Activated CD8-positive, alpha-beta T cell treated with anti-CD3 and anti-CD28 coated beads for 36 hours (primary cell): ENCODE measurements around the gene MRPL49. TPM values are rescaled to one million over a fixed set of nuclear protein-coding genes. Genes with fewer than 3 reads are reported as not detected.

Experiments
- ATAC-seq: fragments of 200-7000 bp; cut with Tn5 transposase; one replicate; pipeline ENCODE4 v1.10.0; 2021; ENCODE audit warnings: mild to moderate bottlenecking, moderate library complexity
- CTCF ChIA-PET: fragments of 350-600 bp; sonication (Branson Sonifier 250); formaldehyde crosslinking; loops from one replicate; lab custom pipeline; 2021; ENCODE audit warnings: antibody characterized with exemption; lab: Charles Lee
- POLR2A ChIA-PET: fragments of 350-600 bp; sonication (Branson Sonifier 250); formaldehyde crosslinking; loops from one replicate; lab custom pipeline; 2021; ENCODE audit warnings: antibody characterized with exemption; lab: Charles Lee
- DNase-seq: peaks from one replicate; pipeline ENCODE4 v3.0.0-alpha.2; 2020
- H3K27ac Mint-ChIP-seq: one replicate; pipeline ENCODE4 v1.8.0; 2021; ENCODE audit warnings: mild to moderate bottlenecking, mixed read lengths
- H3K27me3 Mint-ChIP-seq: one replicate; pipeline ENCODE4 v1.8.0; 2021; ENCODE audit warnings: mixed read lengths
- H3K36me3 Mint-ChIP-seq: one replicate; pipeline ENCODE4 v1.8.0; 2021; ENCODE audit warnings: low read depth, mixed read lengths
- H3K4me1 Mint-ChIP-seq: one replicate; pipeline ENCODE4 v1.8.0; 2021; ENCODE audit warnings: low read depth, mixed read lengths
- H3K4me3 Mint-ChIP-seq: one replicate; pipeline ENCODE4 v1.8.0; 2021; ENCODE audit warnings: mild to moderate bottlenecking, moderate library complexity, mixed read lengths
- H3K9me3 Mint-ChIP-seq: one replicate; pipeline ENCODE4 v1.8.0; 2021; ENCODE audit warnings: mixed read lengths
- CTCF ChIP-seq: fragments of 200-600 bp; IDR thresholded peaks from one replicate; pipeline ENCODE4 v1.8.0; 2022; ENCODE audit warnings: antibody characterized with exemption, mild to moderate bottlenecking
- intact Hi-C: fragments of 100-400 bp; cut with micrococcal nuclease; formaldehyde crosslinking; loops from one replicate; pipeline ENCODE4 v1.10.0; 2022
- total RNA-seq, 2 experiments: library from RNA; stranded (reverse); gene quantifications; one replicate each; pipeline ENCODE4 v1.2.3, GENCODE V29; 2021

MRPL49 gene
- total RNA-seq, 2 experiments from 2014 or later: 48.7 to 53.4 TPM

GRCh38 chr11:65132238-65132987 is 10.3 kb downstream of the MRPL49 start:
- Mint-ChIP-seq H3K4me1 (peaks cover 31% of the 10 kb centered on the region), H3K9me3 (no peaks in the 10 kb centered on the region), H3K36me3 (peaks cover 13% of the 10 kb centered on the region), H3K27me3 (no peaks in the 10 kb centered on the region), H3K27ac (peak overlapping the region; percentile 100), H3K4me3 (peak overlapping the region; percentile 100)
- POLR2A ChIA-PET: interaction anchor here (0.8 to 7.8 kb wide), 4 partner anchors 11 to 50 kb away, joined by 3 to 77 read pairs (median 4); partner anchors contain the start of genes FAU and MRPL49
- CTCF ChIA-PET: interaction anchor here (1.2 to 1.8 kb wide), 4 partner anchors 10 to 22 kb away, joined by 3 to 6 read pairs (median 6); partner anchors contain the start of genes FAU, MRPL49 and ZNHIT2
- intact Hi-C loops: no loop called here
- ATAC-seq: no peak
- no peak for TF ChIP-seq CTCF
- no peak for DNase-seq

- no peaks in the 10 kb centered on the region for H3K9me3 Mint-ChIP-seq
- DNase-seq (peak; percentile 80), ATAC-seq (peak; percentile 22)
- peaks cover 13% of the 10 kb centered on the region for H3K36me3 Mint-ChIP-seq
- peaks cover 33% of the 10 kb centered on the region for H3K4me1 Mint-ChIP-seq
- H3K27me3 Mint-ChIP-seq: no peaks in the 10 kb centered on the region
- CTCF ChIA-PET: interaction anchor here (3.0 kb wide), 1 partner anchor 15 kb away, joined by 17 read pairs; the partner anchor contains the start of gene ZNHIT2
- intact Hi-C loops: no loop called here
- peak overlapping the region; percentile 100 for H3K4me3 Mint-ChIP-seq
- POLR2A ChIA-PET: interaction anchor here (0.6 to 7.8 kb wide), 6 partner anchors 9 to 792 kb away, joined by 3 to 77 read pairs (median 14); partner anchors contain the start of genes FAU, MRPL49, POLA2 and ZNHIT2
- no peak for TF ChIP-seq CTCF
- H3K27ac Mint-ChIP-seq: peak overlapping the region; percentile 100
Observed at GRCh38 chr11:65132988-65133700, 11.0 kb downstream of the MRPL49 start.

- Mint-ChIP-seq H3K27ac (peak overlapping the region; percentile 100), H3K27me3 (no peaks in the 10 kb centered on the region), H3K4me3 (peak overlapping the region; percentile 100), H3K4me1 (peaks cover 33% of the 10 kb centered on the region), H3K9me3 (no peaks in the 10 kb centered on the region), H3K36me3 (peaks cover 13% of the 10 kb centered on the region)
- ChIA-PET POLR2A (interaction anchor here (0.6 to 7.8 kb wide), 9 partner anchors 8 to 792 kb away, joined by 3 to 77 read pairs (median 5); partner anchors contain the start of genes FAU, MRPL49, POLA2 and VPS51), CTCF (interaction anchor here (2.5 to 3.4 kb wide), 3 partner anchors 16 to 47 kb away, joined by 13 to 30 read pairs (median 17); partner anchors contain the start of genes CAPN1, TM7SF2 and ZNHIT2)
- ATAC-seq (no peak), DNase-seq (no peak)
- intact Hi-C loops: no loop called here
- TF ChIP-seq CTCF: no peak
Observed at GRCh38 chr11:65133724-65134123, 11.6 kb downstream of the MRPL49 start.

GRCh38 chr11:65134240-65134951 is 12.3 kb downstream of the MRPL49 start, which contains the start of gene SYVN1:
Gene SYVN1 (minus strand): TSS chr11:65134519. CDS start chr11:65133601, 918 bp downstream.
- Mint-ChIP-seq H3K9me3 (no peaks in the 10 kb centered on the region), H3K4me3 (peak within 1 kb of the TSS; percentile 100), H3K27me3 (no peaks in the 10 kb centered on the region), H3K27ac (peak within 1 kb of the TSS; percentile 100), H3K4me1 (peaks cover 33% of the 10 kb centered on the region), H3K36me3 (peaks cover 13% of the 10 kb centered on the region)
- peak; percentile 78 for ATAC-seq
- POLR2A ChIA-PET: interaction anchor here (0.5 to 7.8 kb wide), 22 partner anchors 7 to 1455 kb away, joined by 3 to 77 read pairs (median 4); partner anchors contain the start of genes ARL2, CAPN1, FAU and MRPL49
- CTCF ChIA-PET: interaction anchor here (1.1 to 3.4 kb wide), 10 partner anchors 10 to 390 kb away, joined by 3 to 30 read pairs (median 6); partner anchors contain the start of genes ARL2, CAPN1, FAU and MRPL49
- peak; percentile 93 for DNase-seq
- intact Hi-C loops: no loop called here
- TF ChIP-seq CTCF: no peak
